GM12878 (cell line): Measurements from ENCODE around the gene PCDH1. TPM values are rescaled to one million over a fixed set of nuclear protein-coding genes. Genes with fewer than 3 reads are reported as not detected.

Experiments used
- ATAC-seq: fragments of 200-7000 bp; cut with Tn5 transposase; 3 replicates; pipeline ENCODE4 v1.9.1; 2020; ENCODE audit warnings: mild to moderate bottlenecking, moderate library complexity
- BruUV-seq: library from RNA; stranded (reverse); fragments of 400-500 nt; replicated peaks from 2 replicates; lab custom pipeline; 2021; lab: Mats Ljungman, UMichigan
- CTCF ChIA-PET: fragments of 300-600 bp; sonication (Branson Sonifier 250); formaldehyde crosslinking; extraction: SDS; loops from one replicate; lab custom pipeline; 2021; ENCODE audit warnings: inconsistent platforms; lab: Yijun Ruan, JAX
- POLR2A ChIA-PET: fragments of 350-600 bp; formaldehyde crosslinking; extraction: SDS; loops from one replicate; lab custom pipeline; 2021; ENCODE audit warnings: inconsistent platforms; lab: Charles Lee
- RAD21 ChIA-PET: fragments of 300-600 bp; sonication (Branson Sonifier 250); formaldehyde crosslinking; loops from one replicate; lab custom pipeline; 2023; ENCODE audit warnings: antibody characterized with exemption; ENCODE audit not compliant: unreplicated experiment; lab: Charles Lee
- SMC1A ChIA-PET: fragments of 300-600 bp; sonication (Branson Sonifier 250); formaldehyde crosslinking; loops from one replicate; lab custom pipeline; 2023; ENCODE audit not compliant: unreplicated experiment, uncharacterized antibody; lab: Charles Lee
- DNase-seq: peaks from one replicate; pipeline ENCODE4 v3.0.0-alpha.2; 2011; ENCODE audit warnings: low read depth, low spot score
- FAIRE-seq: peaks from 3 replicates; lab custom pipeline; 2011; peaks lifted over from hg19 to GRCh38; lab: Jason Lieb, UNC
- H2AFZ ChIP-seq: 2 replicates; pipeline ENCODE4 v1.6.0; 2011; ENCODE audit warnings: low read depth, low read length, control low read depth; ENCODE audit not compliant: control insufficient read depth
- H3K27ac ChIP-seq: 2 replicates; pipeline ENCODE4 v1.5.1; 2011; ENCODE audit warnings: control low read depth; ENCODE audit not compliant: control insufficient read depth, insufficient read depth
- H3K27me3 ChIP-seq, 2 experiments: replicated peaks in 1 of 2; 2 replicates each; pipeline versions ENCODE4 v1.6.0 to v1.6.1; 2011; ENCODE audit warnings: low read length in 1 of 2; ENCODE audit not compliant: control insufficient read depth in 2 of 2, insufficient read depth in 2 of 2
- H3K36me3 ChIP-seq, 2 experiments: 2 replicates each; pipeline ENCODE4 v1.5.1; 2011; ENCODE audit warnings: low read length in 1 of 2; ENCODE audit not compliant: control insufficient read depth in 2 of 2, insufficient read depth in 2 of 2
- H3K4me1 ChIP-seq: 2 replicates; pipeline ENCODE4 v1.6.1; 2011; ENCODE audit warnings: mild to moderate bottlenecking, low read length, moderate library complexity, mixed read lengths; ENCODE audit not compliant: control insufficient read depth, insufficient read depth
- H3K4me2 ChIP-seq: 2 replicates; pipeline ENCODE4 v1.6.0; 2011; ENCODE audit warnings: control low read depth; ENCODE audit not compliant: control insufficient read depth, insufficient read depth
- H3K4me3 ChIP-seq: fragments of 200-600 bp; sonication (generic); 2 replicates; pipeline ENCODE4 v1.5.1; 2016
- H3K79me2 ChIP-seq: 2 replicates; pipeline ENCODE4 v1.6.0; 2011; ENCODE audit warnings: low read length; ENCODE audit not compliant: control insufficient read depth, insufficient read depth
- H3K9ac ChIP-seq: 2 replicates; pipeline ENCODE4 v1.8.0; 2011; ENCODE audit warnings: low read length, control low read depth, mixed read lengths; ENCODE audit not compliant: control insufficient read depth, insufficient read depth
- H3K9me3 ChIP-seq: replicated peaks from 3 replicates; pipeline ENCODE4 v1.5.1; 2011; ENCODE audit warnings: mild to moderate bottlenecking, low read length; ENCODE audit not compliant: control insufficient read depth, insufficient read depth
- H4K20me1 ChIP-seq: 2 replicates; pipeline ENCODE4 v1.6.0; 2011; ENCODE audit not compliant: control insufficient read depth, insufficient read depth
- BCLAF1 ChIP-seq: fragments of 450-650 bp; IDR thresholded peaks from 2 replicates; pipeline ENCODE4 v1.6.1; 2017; ENCODE audit warnings: antibody characterized with exemption, mild to moderate bottlenecking, moderate library complexity
- CREB1 ChIP-seq: IDR thresholded peaks from 2 replicates; pipeline ENCODE4 v1.6.1; 2012; ENCODE audit warnings: low read depth, mild to moderate bottlenecking, inconsistent platforms
- EGR1 ChIP-seq, 2 experiments: IDR thresholded peaks; 1 replicate in 1 of 2; 2 replicates in 1 of 2; pipeline ENCODE4 v1.6.1; 2011 to 2012; ENCODE audit warnings: low read depth in 2 of 2, low read length in 2 of 2, borderline replicate concordance in 1 of 2, mild to moderate bottlenecking in 1 of 2, moderate library complexity in 1 of 2
- LARP7 ChIP-seq: fragments of 450-650 bp; IDR thresholded peaks from 2 replicates; pipeline ENCODE4 v1.6.1; 2017; ENCODE audit warnings: mild to moderate bottlenecking
- NFIC ChIP-seq: IDR thresholded peaks from 2 replicates; pipeline ENCODE4 v1.6.1; 2012; ENCODE audit warnings: low read depth, mild to moderate bottlenecking, inconsistent platforms, low read length, moderate library complexity
- POLR2A ChIP-seq: IDR thresholded peaks from 2 replicates; pipeline ENCODE4 v1.6.1; 2011; ENCODE audit warnings: low read depth, mild to moderate bottlenecking, low read length
- POLR2AphosphoS2 ChIP-seq: IDR thresholded peaks from 2 replicates; pipeline ENCODE4 v1.6.1; 2011; ENCODE audit warnings: low read depth, mild to moderate bottlenecking, low read length, improper control_type of control experiment, moderate library complexity
- SMAD1 ChIP-seq: fragments of 450-650 bp; IDR thresholded peaks from 2 replicates; pipeline ENCODE4 v1.6.1; 2018; ENCODE audit warnings: mild to moderate bottlenecking, low read depth; ENCODE audit not compliant: partially characterized antibody
- SRF ChIP-seq, 2 experiments: IDR thresholded peaks; 2 replicates each; pipeline ENCODE4 v1.6.1; 2011; ENCODE audit warnings: low read depth in 2 of 2, low read length in 2 of 2, mild to moderate bottlenecking in 1 of 2, moderate library complexity in 1 of 2
- STAT1 ChIP-seq: fragments of 450-650 bp; conservative IDR thresholded peaks from 2 replicates; pipeline ENCODE4 v1.6.1; 2014; ENCODE audit warnings: antibody characterized with exemption, mild to moderate bottlenecking
- SUZ12 ChIP-seq: fragments of 200-600 bp; sonication (generic); IDR thresholded peaks from one replicate; pipeline ENCODE4 v1.6.1; 2018; ENCODE audit warnings: antibody characterized with exemption, mild to moderate bottlenecking; ENCODE audit not compliant: unreplicated experiment
- ZSCAN29 ChIP-seq: fragments of 450-650 bp; IDR thresholded peaks from 2 replicates; pipeline ENCODE4 v1.6.1; 2017; ENCODE audit warnings: mild to moderate bottlenecking, moderate library complexity
- WGBS: methylation state at CpG from one replicate; pipeline ENCODE4 v1.1.6; 2016; ENCODE audit warnings: low lambda C conversion rate; ENCODE audit not compliant: insufficient replicate concordance, insufficient coverage; ENCODE audit errors: missing lambda C conversion rate; 5-methylcytosine and 5-hydroxymethylcytosine counted together
- in situ Hi-C: fragments of 300-500 bp; cut with MboI; formaldehyde crosslinking; loops from 9 replicates; pipeline ENCODE4 v1.14.3; 2018; ENCODE audit warnings: mixed read lengths
- intact Hi-C: fragments of 100-400 bp; cut with micrococcal nuclease; formaldehyde crosslinking; loops from one replicate; pipeline ENCODE4 v1.14.2; 2022; ENCODE audit not compliant: unreplicated experiment
- polyA plus RNA-seq, 11 experiments: library from polyadenylated mRNA; depleted of rRNA in 4 of 11; unstranded in 6 of 11; stranded (reverse) in 5 of 11; fragments of >200 nt; fragmentation: Nextera tagmentation in 4 of 11; fragmentation: Illumina TruSeq in 1 of 11; extraction: Ambion mirVana in 4 of 11; extraction: Trizol in 1 of 11; gene quantifications; 1 replicate in 1 of 11; 2 replicates in 10 of 11; pipeline versions ENCODE4 v1.2.1 to v1.2.3, GENCODE V29; 2011 to 2016; ENCODE audit warnings: inconsistent platforms in 2 of 11, missing spikeins in 2 of 11, low read depth in 1 of 11
- total RNA-seq, 4 experiments: library from RNA; depleted of rRNA in 3 of 4; stranded (reverse); fragments of >200 nt in 3 of 4; fragmentation: Illumina TruSeq in 1 of 4; extraction: Trizol in 1 of 4; gene quantifications; 2 replicates each; pipeline versions ENCODE4 v1.2.1 to v1.2.3, GENCODE V29; 2013 to 2021

The PCDH1 gene
- total and polyA plus RNA-seq, 10 of the 15 experiments (the other 5 are each of a cell fraction or from before 2014, with no cell fraction given) = 0.07 to 0.36 (median 0.16) TPM; not detected in 7

- no peak for TF ChIP-seq ZSCAN29
- no peak for TF ChIP-seq NFIC
- TF ChIP-seq CREB1 = no peak
- TF ChIP-seq EGR1 (IDR thresholded peaks at IDR 0.05; ENCODE audit: borderline replicate concordance in 1 of 2, low read depth in 2 of 2, low read length in 2 of 2) = no peak
- no peak for TF ChIP-seq SRF (IDR thresholded peaks at IDR 0.05; ENCODE audit: low read depth in 2 of 2, low read length in 2 of 2)
- TF ChIP-seq SMAD1 = no peak
- no peak for TF ChIP-seq STAT1
- TF ChIP-seq BCLAF1 = no peak
- no peak for TF ChIP-seq LARP7
- TF ChIP-seq SUZ12 = no peak
- TF ChIP-seq POLR2AphosphoS2 = no peak
- TF ChIP-seq POLR2A = no peak
- ATAC-seq (no peak), DNase-seq (no peak), FAIRE-seq (no peak)
- Histone ChIP-seq H3K4me3 (no peak overlapping the region), H3K9me3 (no peaks in the 10 kb centered on the region), H3K36me3 (no peaks in the 10 kb centered on the region; a peak in 1 of 4 replicates), H3K4me2 (no peak overlapping the region), H3K4me1 (no peaks in the 10 kb centered on the region), H3K27ac (no peak overlapping the region), H3K27me3 (peaks cover 4 to 5% of the 10 kb centered on the region in 2 experiments; a peak in 3 of 4 replicates), H3K9ac (no peak overlapping the region), H2AFZ (no peak overlapping the region), H3K79me2 (no peaks in the 10 kb centered on the region), H4K20me1 (no peaks in the 10 kb centered on the region)
- RAD21 ChIA-PET = no interaction called here
- WGBS = 41% methylated on average over 3 of the region's 3 CpGs
- POLR2A ChIA-PET = no interaction called here
- SMC1A ChIA-PET = no interaction called here
- BruUV-seq = no TSS peak
- CTCF ChIA-PET = interaction anchor here (0.7 to 1.5 kb wide), 3 partner anchors 17 to 180 kb away, joined by 3 to 4 read pairs (median 4); no protein-coding TSS in a partner anchor
- intact Hi-C loops = loop anchor here (5.0 kb wide), 1 partner anchor 67 kb away; the partner anchor contains the start of gene PCDH1
- in situ Hi-C loops = no loop called here
Observed at GRCh38 chr5:141810702-141811101, 67.5 kb downstream of the PCDH1 start.
